ENCODE results near the gene ZIC4.
A peak's percentile ranks its signal among the peaks of the same experiment; 100 is the strongest.

DNA sequence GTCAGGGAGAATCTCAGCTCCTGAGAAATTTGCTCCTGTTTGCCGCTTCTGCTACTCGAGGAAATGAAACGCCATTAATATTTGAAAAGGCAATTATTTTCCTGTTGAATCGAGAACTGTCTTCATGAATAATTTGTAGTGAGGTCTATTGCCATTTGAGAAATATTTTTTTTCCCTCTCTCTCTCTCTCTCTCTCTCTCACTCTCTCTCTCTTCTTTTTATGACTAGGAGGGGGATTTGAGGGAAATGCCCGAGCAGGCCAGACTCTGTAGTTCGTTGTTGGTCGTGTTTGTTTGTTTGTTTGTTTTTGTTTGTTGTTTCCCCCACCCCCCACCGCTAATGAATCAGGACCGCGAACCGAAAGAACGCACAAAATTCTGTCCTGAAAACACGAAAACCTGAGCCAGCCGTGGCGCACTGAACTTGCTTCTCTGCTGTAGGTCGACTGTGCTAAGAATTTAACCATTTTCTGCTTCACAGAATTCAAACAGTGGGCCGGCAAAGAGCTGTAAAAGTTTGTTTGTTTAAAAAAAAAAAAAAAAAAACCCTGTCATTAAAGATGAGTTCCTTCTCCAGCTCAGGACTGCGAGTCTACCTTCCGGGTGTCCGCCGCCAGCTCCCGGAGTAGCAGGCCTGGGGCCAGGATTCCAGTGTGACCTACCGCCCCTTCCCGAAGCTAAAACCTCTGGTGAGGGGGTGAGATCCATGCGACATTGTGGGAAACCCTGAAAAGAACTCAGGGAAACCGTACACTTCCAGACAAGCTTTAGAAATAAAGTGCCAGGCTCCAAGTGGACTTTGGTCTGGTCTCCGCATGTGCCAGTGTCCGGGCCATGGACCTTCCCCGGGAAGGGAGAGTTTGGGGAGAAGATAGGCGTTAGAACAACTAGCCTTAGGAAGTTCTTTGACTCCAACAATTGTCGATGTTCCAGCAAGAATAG, 12.1 kb downstream of the ZIC4 start:
- TF ChIP-seq, protein P1, sequence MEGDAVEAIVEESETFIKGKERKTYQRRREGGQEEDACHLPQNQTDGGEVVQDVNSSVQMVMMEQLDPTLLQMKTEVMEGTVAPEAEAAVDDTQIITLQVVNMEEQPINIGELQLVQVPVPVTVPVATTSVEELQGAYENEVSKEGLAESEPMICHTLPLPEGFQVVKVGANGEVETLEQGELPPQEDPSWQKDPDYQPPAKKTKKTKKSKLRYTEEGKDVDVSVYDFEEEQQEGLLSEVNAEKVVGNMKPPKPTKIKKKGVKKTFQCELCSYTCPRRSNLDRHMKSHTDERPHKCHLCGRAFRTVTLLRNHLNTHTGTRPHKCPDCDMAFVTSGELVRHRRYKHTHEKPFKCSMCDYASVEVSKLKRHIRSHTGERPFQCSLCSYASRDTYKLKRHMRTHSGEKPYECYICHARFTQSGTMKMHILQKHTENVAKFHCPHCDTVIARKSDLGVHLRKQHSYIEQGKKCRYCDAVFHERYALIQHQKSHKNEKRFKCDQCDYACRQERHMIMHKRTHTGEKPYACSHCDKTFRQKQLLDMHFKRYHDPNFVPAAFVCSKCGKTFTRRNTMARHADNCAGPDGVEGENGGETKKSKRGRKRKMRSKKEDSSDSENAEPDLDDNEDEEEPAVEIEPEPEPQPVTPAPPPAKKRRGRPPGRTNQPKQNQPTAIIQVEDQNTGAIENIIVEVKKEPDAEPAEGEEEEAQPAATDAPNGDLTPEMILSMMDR (IDR thresholded peaks at IDR 0.05; ENCODE audit: low read depth, low read length, missing input control) = no peak
- TF ChIP-seq, protein P2, sequence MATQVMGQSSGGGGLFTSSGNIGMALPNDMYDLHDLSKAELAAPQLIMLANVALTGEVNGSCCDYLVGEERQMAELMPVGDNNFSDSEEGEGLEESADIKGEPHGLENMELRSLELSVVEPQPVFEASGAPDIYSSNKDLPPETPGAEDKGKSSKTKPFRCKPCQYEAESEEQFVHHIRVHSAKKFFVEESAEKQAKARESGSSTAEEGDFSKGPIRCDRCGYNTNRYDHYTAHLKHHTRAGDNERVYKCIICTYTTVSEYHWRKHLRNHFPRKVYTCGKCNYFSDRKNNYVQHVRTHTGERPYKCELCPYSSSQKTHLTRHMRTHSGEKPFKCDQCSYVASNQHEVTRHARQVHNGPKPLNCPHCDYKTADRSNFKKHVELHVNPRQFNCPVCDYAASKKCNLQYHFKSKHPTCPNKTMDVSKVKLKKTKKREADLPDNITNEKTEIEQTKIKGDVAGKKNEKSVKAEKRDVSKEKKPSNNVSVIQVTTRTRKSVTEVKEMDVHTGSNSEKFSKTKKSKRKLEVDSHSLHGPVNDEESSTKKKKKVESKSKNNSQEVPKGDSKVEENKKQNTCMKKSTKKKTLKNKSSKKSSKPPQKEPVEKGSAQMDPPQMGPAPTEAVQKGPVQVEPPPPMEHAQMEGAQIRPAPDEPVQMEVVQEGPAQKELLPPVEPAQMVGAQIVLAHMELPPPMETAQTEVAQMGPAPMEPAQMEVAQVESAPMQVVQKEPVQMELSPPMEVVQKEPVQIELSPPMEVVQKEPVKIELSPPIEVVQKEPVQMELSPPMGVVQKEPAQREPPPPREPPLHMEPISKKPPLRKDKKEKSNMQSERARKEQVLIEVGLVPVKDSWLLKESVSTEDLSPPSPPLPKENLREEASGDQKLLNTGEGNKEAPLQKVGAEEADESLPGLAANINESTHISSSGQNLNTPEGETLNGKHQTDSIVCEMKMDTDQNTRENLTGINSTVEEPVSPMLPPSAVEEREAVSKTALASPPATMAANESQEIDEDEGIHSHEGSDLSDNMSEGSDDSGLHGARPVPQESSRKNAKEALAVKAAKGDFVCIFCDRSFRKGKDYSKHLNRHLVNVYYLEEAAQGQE (IDR thresholded peaks at IDR 0.05) = peak; percentile 54
- no peak for TF ChIP-seq SP1 (IDR thresholded peaks at IDR 0.05)
- peak; percentile 82 for TF ChIP-seq MAX (IDR thresholded peaks at IDR 0.05)
- TF ChIP-seq RAD21 (IDR thresholded peaks at IDR 0.05) = no peak
- peak in 1 of 2 donors; percentile 26 for TF ChIP-seq GABPA (IDR thresholded peaks at IDR 0.05 in 1 of 2, conservative IDR thresholded peaks at IDR 0.05 in 1 of 2)
- no peak for TF ChIP-seq TAF1 (conservative IDR thresholded peaks at IDR 0.05)
- TF ChIP-seq YY1 (IDR thresholded peaks at IDR 0.05) = peak; percentile 43
- TF ChIP-seq ATF3 (IDR thresholded peaks at IDR 0.05) = no peak
